HG02798 (cell line): Measurements from ENCODE around the gene KRTAP1-1.
"Not testable (repeated sequence)": the region's sequence is repeated elsewhere in the genome, so short reads cannot be mapped to it uniquely, and the experiment has no call there.

Source experiments
- ATAC-seq: cut with Tn5 transposase; IDR thresholded peaks from one replicate; pipeline ENCODE4 v1.9.1; 2021; ENCODE audit warnings: mild to moderate bottlenecking; ENCODE audit not compliant: unreplicated experiment, poor library complexity

KRTAP1-1 gene, protein sequence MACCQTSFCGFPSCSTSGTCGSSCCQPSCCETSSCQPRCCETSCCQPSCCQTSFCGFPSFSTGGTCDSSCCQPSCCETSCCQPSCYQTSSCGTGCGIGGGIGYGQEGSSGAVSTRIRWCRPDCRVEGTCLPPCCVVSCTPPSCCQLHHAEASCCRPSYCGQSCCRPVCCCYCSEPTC

DNA sequence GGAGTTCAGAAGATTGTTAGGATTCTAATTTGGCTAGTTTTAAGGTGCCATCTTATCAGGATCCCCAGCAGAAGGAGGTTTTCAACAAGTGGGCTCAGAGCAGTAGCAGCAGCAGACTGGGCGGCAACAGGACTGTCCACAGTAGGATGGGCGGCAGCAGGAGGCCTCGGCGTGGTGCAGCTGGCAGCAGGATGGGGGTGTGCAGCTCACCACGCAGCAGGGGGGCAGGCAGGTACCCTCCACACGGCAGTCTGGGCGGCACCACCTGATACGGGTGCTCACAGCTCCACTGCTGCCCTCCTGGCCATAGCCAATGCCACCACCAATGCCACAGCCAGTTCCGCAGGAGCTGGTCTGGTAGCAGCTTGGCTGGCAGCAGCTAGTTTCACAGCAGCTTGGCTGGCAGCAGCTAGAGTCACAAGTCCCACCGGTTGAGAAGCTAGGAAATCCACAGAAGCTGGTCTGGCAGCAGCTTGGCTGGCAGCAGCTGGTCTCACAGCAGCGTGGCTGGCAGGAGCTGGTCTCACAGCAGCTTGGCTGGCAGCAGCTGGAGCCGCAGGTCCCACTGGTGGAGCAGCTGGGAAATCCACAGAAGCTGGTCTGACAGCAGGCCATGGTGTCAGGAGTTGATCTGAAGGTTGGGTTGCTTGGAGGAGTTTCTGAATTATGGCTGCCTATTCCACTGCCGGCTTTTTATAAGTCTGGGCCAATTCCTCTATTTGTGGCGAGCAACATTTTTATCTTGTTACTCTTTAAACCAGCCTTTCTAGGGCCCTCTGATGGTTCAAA lies at the start of gene KRTAP1-1:
Gene KRTAP1-1 (minus strand): TSS at position 668 of the 789 bp plus-strand sequence. CDS start 53 bp downstream, at position 615.
- not testable (repeated sequence) for ATAC-seq

DNA sequence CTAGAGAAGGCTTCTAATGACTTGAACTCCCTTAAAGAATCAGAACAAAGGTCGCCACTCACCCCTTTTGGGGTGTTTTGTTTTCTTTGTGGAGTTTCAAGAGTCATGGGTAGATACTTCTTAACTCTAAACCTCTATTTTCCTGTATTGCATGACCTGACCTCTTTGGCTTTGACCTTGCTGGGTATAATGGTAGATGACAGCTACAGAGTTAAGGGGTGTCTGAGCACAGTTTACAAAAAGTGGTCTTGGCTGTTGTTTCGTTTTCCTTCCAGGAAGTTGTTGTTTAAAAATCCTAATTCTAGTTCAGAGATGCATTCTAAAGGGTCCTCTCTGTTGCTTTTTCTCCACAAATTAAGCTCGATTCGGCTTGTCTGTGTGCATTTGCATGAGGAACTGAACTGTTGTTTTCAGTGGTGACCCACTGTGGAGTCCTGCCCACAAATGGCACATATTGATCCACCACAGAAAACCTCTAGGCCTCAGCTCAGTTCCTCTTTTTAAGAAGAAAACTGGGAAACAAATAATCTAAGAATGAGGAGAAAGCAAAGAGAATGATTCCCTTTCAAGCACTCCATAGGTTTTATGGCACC lies 47.6 kb upstream of the KRTAP1-1 start:
- not testable (repeated sequence) for ATAC-seq

DNA sequence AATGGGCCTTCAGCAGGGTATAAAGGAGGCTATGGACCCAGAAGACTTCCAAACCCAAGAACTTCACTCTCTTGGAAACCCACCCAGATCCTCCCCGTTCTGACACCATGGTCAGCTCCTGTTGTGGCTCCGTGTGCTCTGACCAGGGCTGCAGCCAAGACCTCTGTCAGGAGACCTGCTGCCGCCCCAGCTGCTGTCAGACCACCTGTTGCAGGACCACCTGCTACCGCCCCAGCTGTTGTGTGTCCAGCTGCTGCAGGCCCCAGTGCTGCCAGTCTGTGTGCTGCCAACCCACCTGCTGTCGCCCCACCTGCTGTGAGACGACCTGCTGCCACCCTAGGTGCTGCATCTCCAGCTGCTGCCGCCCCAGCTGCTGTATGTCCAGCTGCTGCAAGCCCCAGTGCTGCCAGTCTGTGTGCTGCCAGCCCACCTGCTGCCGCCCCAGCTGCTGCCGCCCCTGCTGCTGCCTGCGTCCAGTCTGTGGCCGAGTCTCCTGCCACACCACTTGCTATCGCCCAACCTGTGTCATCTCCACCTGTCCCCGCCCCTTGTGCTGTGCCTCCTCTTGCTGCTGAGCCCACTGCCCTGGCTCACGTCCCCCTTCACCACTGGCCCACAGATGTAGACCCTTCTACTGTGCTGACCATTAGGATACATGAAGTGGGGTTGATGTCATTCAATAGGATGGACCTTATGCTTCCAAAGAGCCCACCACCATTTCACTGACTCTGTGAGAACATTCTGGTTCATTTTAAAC lies 43.0 kb upstream of the KRTAP1-1 start, which contains the start of gene KRTAP4-7:
Gene KRTAP4-7 (plus strand): TSS at position 51 of the 757 bp plus-strand sequence. CDS start 57 bp downstream, at position 108.
- not testable (repeated sequence) for ATAC-seq

DNA sequence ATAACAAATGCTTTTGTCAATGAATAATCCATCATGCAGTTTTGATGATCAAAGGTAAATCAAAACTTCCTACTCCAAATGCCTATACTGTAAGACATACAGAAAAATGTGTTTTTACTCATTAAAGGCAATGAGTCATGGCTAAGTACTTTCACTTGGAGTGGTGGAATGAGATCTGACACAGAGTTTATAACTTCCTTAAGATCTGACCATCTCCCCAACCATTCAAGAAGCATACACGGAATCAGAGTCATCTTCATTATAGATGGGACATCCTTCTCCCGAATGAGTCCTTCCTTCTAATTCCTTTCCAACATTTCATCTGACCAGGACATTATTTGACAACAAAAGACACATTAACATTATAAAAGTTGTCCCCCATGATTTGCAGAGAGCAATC lies 42.2 kb upstream of the KRTAP1-1 start:
- ATAC-seq = not testable (repeated sequence)

DNA sequence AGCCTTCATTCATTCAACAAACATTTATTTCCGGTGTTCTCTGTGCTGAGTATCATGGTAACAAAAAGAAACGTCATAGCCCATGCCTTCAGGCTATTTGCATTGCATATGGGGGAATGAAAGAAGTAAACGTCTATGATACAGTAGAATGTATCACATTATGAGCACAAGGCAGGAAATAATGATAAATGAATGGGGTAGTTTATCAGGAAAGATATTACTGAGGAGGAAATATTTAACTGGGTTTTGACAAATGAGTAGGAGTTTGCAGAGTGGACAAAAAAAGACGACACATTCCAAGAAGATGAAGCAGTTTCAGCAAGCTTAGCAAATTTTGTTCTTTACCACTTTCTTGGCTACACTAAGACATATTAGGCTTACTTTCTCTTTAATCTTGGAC lies 41.4 kb upstream of the KRTAP1-1 start:
- ATAC-seq = no peak

DNA sequence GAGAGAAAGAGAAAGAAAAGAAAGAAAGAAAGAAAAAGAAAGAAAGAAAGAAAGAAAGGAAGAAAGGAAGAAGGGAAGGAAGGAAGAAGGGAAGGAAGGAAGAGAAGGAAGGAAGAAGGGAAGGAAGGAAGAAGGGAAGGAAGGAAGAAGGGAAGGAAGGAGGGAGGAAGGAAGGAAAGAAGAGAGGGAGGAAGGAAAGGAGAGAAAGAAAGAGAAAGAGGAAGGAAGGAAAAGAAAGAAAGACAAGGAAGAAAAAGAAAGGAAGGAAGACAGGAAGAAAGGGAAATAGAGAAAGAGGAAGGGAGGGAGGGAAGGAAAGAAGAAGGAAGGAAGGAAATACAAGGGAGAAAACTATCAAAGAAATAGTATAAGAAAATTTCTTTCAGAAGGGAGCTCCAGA lies 35.5 kb upstream of the KRTAP1-1 start:
- ATAC-seq = no peak

DNA sequence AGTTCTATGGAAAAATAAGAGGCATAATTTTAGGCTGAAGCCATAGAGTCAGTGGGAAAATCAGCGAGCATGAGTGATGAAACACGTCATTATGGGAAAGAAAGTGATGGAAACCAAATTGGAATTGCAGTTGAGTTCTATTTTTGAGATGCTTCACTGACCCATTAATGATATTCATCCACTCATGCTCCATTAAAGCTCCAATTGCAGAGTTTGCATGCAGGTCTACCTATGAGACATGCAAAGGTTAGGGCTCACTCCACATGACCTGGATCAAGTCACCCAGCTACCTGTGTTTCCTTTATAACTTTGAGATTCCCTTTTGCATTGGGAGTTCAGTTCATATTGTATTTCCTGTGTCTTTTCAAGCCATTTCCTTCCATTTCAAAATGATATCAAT lies 32.4 kb upstream of the KRTAP1-1 start:
- no peak for ATAC-seq

DNA sequence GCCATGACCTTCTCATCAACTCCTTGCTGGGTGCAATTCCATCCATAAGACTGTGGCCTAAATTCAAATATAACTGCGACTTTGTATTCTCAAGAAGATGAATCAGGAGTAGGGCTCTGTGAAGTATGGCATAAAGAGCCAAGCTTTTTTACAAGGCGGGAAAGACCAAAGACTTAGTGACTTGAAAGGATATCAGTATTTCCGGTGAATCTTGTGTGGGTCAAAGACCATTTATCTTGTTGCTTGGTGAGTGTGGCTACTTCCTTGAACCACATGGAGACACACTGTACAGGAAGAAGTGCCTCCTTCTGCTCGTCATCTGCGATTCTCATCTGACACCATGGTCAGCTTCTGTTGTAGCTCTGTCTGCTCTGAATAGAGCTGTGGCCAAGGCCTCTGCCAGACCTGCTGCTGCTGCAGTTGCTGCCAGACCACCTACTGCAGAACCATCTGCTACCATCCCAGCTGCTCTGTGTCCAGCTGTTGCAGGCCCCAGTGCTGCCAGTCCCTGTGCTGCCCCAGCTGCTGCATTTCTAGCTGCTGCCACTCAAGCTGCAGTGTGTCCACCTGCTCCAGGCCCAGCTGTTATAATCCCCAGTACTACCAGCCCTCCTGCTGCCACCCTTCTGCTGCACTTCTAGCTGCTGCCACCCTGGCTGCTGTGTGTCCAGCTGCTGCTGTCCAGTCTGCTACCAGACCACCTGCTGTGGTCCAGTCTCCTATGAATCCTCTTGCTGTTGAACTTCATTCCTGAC lies 30.5 kb upstream of the KRTAP1-1 start:
- no peak for ATAC-seq

DNA sequence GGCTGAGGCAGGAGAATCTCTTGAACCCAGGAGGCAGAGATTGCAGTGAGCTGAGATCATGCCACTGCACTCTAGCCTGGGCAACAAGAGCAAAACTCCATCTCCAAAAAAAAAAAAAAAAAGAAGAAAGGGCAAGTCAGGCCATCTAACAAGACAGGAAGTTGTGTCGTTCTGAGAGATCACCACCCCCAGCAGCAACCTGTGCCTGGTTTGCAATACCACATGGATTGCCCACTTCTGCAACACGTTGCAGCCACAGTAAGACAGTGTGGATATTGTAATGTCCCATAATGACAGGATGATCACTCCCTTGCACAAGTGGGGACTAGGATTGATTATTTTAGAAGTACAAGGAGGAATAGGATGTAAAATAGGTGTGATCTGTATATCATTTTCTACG lies 27.8 kb upstream of the KRTAP1-1 start:
- no peak for ATAC-seq

DNA sequence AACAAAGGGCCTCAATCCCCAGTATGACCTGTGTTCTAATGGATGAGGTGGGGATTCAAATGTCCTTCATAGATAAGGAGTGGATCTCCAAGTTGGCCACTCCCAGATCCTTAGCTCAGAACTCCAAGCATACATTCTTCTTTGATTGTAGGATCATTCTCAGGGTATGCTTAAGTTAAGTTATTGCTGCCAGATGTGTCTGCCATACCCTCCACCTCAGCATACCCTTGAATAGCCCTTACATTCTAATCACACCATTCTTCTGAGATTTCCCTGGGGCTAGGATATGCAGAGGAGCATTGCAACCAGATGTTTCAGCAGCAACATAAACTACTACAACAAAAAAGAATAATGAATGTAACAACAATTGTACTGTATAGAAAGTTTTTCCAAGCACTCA lies 26.0 kb upstream of the KRTAP1-1 start:
- ATAC-seq = no peak

DNA sequence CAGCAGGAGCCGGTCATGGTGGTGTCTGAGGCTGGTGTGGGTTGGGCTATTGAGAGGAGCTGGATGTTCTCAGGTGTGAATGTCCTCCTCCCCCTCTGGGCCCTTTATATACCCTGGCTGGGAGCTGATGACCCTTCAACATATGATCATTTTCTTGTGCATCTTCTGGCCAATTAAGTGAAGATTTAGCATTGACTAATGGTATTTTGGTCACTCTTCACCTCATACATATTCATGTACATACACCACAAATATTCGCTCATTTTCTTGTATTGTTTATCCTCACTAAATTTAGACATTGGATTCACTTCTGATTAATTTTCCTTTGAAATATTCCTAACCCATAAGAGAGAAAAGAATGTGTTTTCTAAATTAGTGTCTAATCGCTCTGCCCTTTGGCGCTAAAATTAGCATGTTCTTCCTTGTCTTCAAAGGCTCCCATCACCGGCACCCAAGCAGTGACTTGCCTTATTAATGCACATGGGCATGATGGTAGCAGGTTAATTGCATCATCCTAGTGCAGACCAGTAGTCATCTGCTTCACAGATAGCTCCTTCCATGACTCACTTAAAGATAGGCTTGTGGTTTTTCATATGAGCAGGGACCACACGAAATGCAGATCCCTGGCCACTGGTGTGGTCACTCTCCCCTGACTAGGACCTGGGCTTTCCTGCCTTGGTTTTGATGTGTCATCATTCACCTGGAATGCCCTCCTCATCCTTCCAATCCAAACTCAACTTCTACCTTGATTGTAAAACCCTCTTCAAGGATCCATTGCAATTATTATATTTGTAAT lies 24.8 kb upstream of the KRTAP1-1 start, which contains the start of gene KRTAP2-4:
Gene KRTAP2-4 (minus strand): TSS at position 51 of the 796 bp plus-strand sequence. CDS start 34 bp downstream, at position 17.
- ATAC-seq = no peak

DNA sequence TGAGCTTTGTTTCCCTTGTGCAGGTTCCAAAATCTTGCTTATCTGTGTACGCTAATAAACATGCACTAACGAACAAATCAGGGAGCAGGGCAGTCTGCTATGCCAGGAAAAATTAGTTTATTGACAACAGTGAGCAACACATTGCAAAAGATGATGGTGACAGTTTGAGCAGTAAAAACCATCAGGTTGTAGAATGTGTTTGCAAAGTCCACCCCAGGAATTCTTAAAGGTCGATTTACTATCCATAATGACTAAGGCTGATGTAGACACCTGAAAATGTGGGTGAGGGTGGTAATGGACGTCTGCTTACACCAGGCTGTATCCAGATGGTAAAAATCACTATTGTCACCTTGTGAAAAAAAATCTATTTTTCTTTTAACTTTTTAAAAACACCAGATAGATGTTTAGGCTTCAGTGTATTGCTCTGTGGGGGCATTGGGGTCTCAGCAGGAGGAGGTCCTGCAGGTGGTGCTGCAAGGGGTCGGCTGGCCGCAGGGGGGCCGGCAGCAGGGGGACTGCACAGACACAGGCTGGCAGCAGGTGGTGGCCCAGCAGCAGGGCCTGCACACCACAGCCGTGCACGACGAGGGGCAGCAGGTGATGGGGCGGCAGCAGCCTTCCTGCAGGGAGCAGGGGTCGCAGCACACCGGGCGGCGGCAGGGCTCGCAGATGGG lies 23.9 kb upstream of the KRTAP1-1 start:
- not testable (repeated sequence) for ATAC-seq

DNA sequence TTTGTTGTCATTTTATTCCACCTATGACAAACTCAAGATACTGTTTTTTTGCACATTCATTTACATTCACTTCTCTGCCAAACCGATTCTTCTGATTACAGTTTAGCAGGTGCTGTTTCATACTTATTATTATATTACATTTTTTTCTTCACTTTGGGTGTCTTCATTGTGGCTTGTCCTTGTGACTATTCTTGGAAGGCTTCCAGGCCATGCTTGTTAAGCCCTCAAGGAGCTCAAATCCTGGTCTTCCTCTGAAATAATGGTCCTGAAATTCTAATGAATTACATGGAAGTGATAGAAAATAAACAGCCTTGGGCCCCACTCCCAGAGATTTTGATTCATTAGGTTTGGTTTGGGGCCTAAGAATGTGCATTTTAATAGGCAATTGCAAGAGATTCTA lies 23.1 kb upstream of the KRTAP1-1 start:
- ATAC-seq = no peak

DNA sequence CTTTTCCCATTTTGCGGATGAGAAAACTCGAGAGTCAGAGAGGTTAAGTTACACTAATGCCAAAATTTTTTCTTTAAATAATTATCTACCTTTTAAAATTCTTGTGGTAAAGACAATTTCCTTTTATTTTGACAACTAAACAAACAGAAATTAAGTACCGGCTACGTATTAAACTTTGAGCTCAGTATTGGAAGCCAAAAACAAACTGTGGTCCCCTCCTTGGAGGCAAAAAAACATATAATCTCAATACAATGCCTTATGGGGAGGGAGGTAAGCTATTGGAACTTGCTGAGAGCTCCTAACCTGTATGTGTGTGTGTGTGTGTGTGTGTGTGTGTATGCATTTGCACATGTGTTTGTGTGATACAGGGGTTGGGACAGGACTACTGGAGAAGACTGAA lies 22.2 kb upstream of the KRTAP1-1 start:
- ATAC-seq = no peak

DNA sequence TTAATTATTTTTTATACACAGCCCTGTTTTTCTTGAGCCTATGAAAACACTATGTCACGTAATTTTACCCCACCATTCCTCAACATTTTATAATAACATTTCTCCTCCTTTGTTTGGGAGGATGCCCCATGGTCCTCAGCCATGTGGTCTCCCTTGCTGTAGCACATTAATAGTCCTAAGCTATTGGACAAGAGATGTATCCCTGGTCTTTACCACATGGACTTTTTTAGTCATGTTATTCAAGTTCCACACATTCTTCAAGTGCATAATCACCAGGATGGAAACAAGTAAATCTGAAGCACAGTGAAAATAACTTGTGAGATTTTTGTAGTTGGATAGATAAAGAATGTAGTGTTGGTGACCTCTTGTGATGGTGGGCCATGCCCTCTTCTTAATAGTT lies 20.7 kb upstream of the KRTAP1-1 start:
- no peak for ATAC-seq

DNA sequence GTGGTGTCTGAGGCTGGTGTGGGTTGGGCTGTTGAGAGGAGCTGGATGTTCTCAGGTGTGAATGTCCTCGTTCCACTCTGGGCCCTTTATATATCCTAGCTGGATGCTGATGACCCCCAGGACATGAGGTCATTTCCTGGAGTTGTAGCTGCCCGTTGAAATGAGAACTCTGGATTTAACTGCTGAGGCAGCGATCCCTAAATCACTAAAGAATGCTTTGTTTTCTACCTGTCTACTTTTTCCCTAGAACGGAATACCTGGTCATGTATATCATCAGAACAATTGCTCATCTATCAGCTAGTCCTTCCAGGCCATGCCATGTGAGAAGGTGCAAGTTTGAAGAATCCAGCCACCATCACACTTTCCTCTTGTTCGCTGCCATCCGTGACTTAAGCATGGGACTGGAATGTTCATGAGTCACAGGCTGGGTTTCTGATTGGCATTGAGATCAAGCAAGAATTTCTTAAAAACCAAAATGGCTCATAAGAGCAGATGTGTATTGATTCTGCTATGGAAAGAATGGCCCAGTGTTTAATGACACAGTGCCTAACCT lies 18.9 kb upstream of the KRTAP1-1 start, which contains the start of gene KRTAP2-3:
Gene KRTAP2-3 (minus strand): TSS at position 63 of the 553 bp plus-strand sequence. CDS start 64 bp downstream, outside the sequence.
- ATAC-seq = no peak

DNA sequence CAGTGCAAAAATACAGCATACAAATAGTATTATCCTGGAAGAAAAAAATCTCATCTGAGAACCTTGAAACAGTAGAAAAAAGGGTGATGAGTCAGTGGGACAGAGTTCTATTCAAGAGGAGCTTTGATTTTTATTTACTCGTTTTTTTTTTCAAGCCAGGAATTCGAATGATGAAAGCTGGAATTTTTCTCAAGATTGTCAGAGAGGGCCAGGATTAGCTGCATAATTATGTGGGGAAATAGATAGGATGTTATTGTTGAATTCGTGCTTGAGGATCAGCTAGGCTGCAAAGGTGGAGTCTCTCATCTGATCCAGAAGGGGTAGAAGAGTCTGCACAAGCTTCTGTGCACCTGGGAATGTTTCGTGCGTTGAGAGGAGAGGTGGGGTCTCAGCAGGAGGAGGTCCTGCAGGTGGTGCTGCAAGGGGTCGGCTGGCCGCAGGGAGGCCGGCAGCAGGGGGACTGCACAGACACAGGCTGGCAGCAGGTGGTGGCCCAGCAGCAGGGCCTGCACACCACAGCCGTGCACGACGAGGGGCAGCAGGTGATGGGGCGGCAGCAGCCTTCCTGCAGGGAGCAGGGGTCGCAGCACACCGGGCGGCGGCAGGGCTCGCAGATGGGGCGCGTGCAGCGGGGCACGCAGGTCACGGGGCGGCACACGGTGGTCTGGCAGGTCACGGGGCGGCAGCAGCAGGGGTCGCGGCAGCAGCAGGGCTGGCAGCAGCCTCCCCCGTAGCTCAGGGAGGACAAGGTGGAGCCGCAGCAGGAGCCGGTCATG lies 18.2 kb upstream of the KRTAP1-1 start:
- not testable (repeated sequence) for ATAC-seq
